GM06990 (cell line): ENCODE data around the gene FBXO44.
A peak's percentile ranks its signal among the peaks of the same experiment; 100 is the strongest.
"Not testable (repeated sequence)": the region's sequence is repeated elsewhere in the genome, so short reads cannot be mapped to it uniquely, and the experiment has no call there.

ENCODE experiments used
- DNase-seq: peaks from one replicate; pipeline ENCODE4 v3.0.0-alpha.2; 2011; ENCODE audit not compliant: insufficient read length; ENCODE audit errors: extremely low read depth
- H3K27me3 ChIP-seq: replicated peaks from 2 replicates; pipeline ENCODE4 v1.6.0; 2011; ENCODE audit warnings: low read length; ENCODE audit not compliant: control insufficient read depth, insufficient read depth
- H3K36me3 ChIP-seq: 2 replicates; pipeline ENCODE4 v1.5.1; 2011; ENCODE audit warnings: low read length; ENCODE audit not compliant: control insufficient read depth, insufficient read depth
- H3K4me3 ChIP-seq: replicated peaks from 2 replicates; pipeline ENCODE4 v1.5.1; 2011; ENCODE audit warnings: low read depth, mild to moderate bottlenecking, control low read depth, low read length
- CTCF ChIP-seq: IDR thresholded peaks from 2 replicates; pipeline ENCODE4 v1.5.1; 2011; ENCODE audit warnings: low read length, control low read depth, mild to moderate bottlenecking, inconsistent platforms; ENCODE audit not compliant: insufficient read depth, poor library complexity, severe bottlenecking

The FBXO44 gene

DNA sequence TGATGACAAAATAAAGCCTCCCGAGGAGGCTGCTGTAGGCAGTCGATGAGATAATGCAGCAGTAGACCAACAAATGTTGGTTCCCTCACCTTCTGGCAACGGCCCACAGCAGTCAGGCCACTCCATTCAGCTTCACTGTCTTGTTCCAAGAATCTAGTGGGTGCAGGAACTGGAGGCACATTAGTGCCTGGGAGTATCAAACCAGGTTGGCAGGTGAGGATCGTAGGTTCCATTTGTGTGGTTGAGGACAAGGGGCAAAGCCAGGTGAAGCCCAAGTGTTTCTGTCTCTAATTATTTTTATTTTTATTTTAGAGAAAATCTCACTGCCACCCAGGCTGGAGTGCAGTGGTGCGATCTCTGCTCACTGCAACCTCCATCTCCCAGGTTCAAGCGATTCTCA lies 13.7 kb upstream of the FBXO44 start:
- Histone ChIP-seq H3K27me3 (no peaks in the 10 kb centered on the region; the same call in 1 of the 2 replicates), H3K36me3 (no peaks in the 10 kb centered on the region), H3K4me3 (no peak overlapping the region)
- no peak for DNase-seq
- TF ChIP-seq CTCF = no peak

DNA sequence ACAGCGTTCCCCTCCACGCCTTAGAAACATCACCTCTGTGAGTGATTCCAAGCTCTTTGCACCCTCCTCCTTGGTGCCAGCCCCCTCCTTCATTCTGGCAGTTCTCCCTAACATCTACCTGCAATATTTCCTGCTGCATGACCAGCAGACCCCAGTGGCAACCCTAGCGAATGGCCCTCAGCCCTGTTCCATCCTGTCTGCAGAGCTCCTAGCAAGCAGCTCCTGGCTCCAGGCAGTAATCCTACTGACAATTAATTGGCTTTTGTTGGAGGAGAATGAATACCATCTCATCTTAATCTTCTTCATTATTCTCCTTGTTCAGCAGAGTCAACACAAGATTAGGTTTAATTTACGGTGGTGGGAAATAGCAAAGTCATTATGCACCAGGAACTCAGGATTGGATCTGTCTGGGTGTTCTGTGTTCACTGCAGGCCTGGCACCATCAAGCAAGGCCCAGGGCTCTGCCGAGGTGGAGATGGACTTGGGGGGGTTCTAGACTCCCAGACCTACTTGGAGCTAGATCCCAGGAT lies 12.8 kb upstream of the FBXO44 start:
- no peaks in the 10 kb centered on the region for H3K36me3 ChIP-seq
- H3K27me3 ChIP-seq = no peaks in the 10 kb centered on the region; the same call in 1 of the 2 replicates
- no peak for DNase-seq
- no peak overlapping the region for H3K4me3 ChIP-seq
- TF ChIP-seq CTCF = no peak

GRCh38 chr1:11642418-11643017 lies 12.2 kb upstream of the FBXO44 start:
- DNase-seq, H3K27me3 ChIP-seq, H3K4me3 ChIP-seq, H3K36me3 ChIP-seq: not testable (repeated sequence)
- peak; percentile 94 for TF ChIP-seq CTCF

DNA sequence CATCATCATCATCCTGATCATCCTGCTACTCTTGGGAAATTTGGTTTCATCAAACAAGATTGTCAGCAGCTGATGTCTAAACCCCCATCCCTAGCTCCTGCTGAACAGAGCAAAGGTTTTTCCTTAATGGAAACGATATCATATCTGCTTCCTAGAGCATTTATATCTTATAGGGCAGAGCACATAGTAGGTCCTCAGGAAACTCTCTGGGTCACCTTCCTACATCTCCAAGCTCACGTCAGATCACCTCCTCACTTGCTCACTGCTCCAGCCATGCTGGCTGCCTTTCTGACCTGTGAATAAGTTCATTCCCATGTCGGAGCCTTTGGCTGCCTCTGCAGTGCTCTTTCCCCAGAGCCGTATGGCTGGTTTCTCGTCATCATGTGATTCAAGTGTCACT lies 10.9 kb upstream of the FBXO44 start:
- no peaks in the 10 kb centered on the region for H3K36me3 ChIP-seq
- H3K27me3 ChIP-seq = no peaks in the 10 kb centered on the region; the same call in 1 of the 2 replicates
- H3K4me3 ChIP-seq = no peak overlapping the region
- DNase-seq = no peak
- TF ChIP-seq CTCF = no peak

GRCh38 chr1:11645270-11645669 lies 9.4 kb upstream of the FBXO44 start:
- Histone ChIP-seq H3K27me3 (no peaks in the 10 kb centered on the region; the same call in 1 of the 2 replicates), H3K4me3 (no peak overlapping the region), H3K36me3 (no peaks in the 10 kb centered on the region)
- no peak for TF ChIP-seq CTCF
- no peak for DNase-seq
